ENCODE measurements around the gene UBFD1. TPM values are rescaled to one million over a fixed set of nuclear protein-coding genes. Genes with fewer than 3 reads are reported as not detected.

The UBFD1 gene
- total and polyA plus RNA-seq, 10 of the 15 experiments (the other 5 are each of a cell fraction or from before 2014, with no cell fraction given): 7.3 to 48.5 (median 32.1) TPM

- H3K4me2 ChIP-seq (ENCODE audit: control insufficient read depth, insufficient read depth): peak overlapping the region; percentile 15
- no peak overlapping the region for H2AFZ ChIP-seq (ENCODE audit: control insufficient read depth, low read depth, low read length)
- in situ Hi-C loops (cut with MboI) (no loop called here), intact Hi-C loops (cut with micrococcal nuclease; ENCODE audit: unreplicated experiment) (no loop called here)
- H3K9me3 ChIP-seq (replicated peaks; ENCODE audit: control insufficient read depth, insufficient read depth, low read length): no peaks in the 10 kb centered on the region
- ATAC-seq (peak; percentile 77), DNase-seq (ENCODE audit: low read depth, low spot score) (no peak), FAIRE-seq (peak; percentile 27)
- RAD21 ChIA-PET (ENCODE audit: unreplicated experiment): interaction anchor here (1.3 to 2.5 kb wide), 3 partner anchors 10 to 14 kb away, joined by 4 to 7 read pairs (median 5); no protein-coding TSS in a partner anchor
- TF ChIP-seq IKZF1 (conservative IDR thresholded peaks at IDR 0.05) (0 out of 2 replicates have a peak, but pooled peaks have one; percentile 18), SMAD1 (IDR thresholded peaks at IDR 0.05; ENCODE audit: low read depth, partially characterized antibody) (peak; percentile 96), RB1 (IDR thresholded peaks at IDR 0.05; ENCODE audit: borderline replicate concordance) (no peak), SPI1 (IDR thresholded peaks at IDR 0.05; ENCODE audit: borderline replicate concordance, insufficient read depth, low read depth, low read length) (peak; percentile 32; the same call in 1 of the 2 replicates), TCF12 (IDR thresholded peaks at IDR 0.05; ENCODE audit: low read depth, low read length) (0 out of 2 replicates have a peak, but pooled peaks have one; percentile 22), ZNF687 (IDR thresholded peaks at IDR 0.05) (no peak), SKIL (IDR thresholded peaks at IDR 0.05; ENCODE audit: low read depth, poor library complexity, severe bottlenecking) (peak; percentile 89), EED (IDR thresholded peaks at IDR 0.05; ENCODE audit: low read depth) (peak; percentile 42), HDAC2 (IDR thresholded peaks at IDR 0.05) (no peak), PKNOX1 (IDR thresholded peaks at IDR 0.05) (peak; percentile 73), IKZF2 (IDR thresholded peaks at IDR 0.05) (peak in 1 of 2 experiments; percentile 52; a peak in 1 of 4 replicates), ETV6 (conservative IDR thresholded peaks at IDR 0.05 in 1 of 2, IDR thresholded peaks at IDR 0.05 in 1 of 2; ENCODE audit: borderline replicate concordance in 1 of 2, low read depth in 1 of 2) (peak in 1 of 2 experiments; percentile 58; a peak in 1 of 4 replicates), NBN (IDR thresholded peaks at IDR 0.05) (no peak), HCFC1 (IDR thresholded peaks at IDR 0.05; ENCODE audit: low read length) (no peak), ATF7 (IDR thresholded peaks at IDR 0.05; ENCODE audit: low read depth) (0 out of 2 replicates have a peak, but pooled peaks have one; percentile 8), LARP7 (IDR thresholded peaks at IDR 0.05) (no peak)
- H3K79me2 ChIP-seq (ENCODE audit: control insufficient read depth, insufficient read depth, low read length): no peaks in the 10 kb centered on the region
- no peaks in the 10 kb centered on the region for H4K20me1 ChIP-seq (ENCODE audit: control insufficient read depth, insufficient read depth)
- BruUV-seq (replicated peaks): no TSS peak
- CTCF ChIA-PET: interaction anchor here (1.2 to 1.4 kb wide), 3 partner anchors 11 to 78 kb away, joined by 3 to 4 read pairs (median 3); no protein-coding TSS in a partner anchor
- POLR2A ChIA-PET: interaction anchor here (0.5 to 1.7 kb wide), 4 partner anchors 9 to 59 kb away, joined by 3 to 6 read pairs (median 4); partner anchors contain the start of gene GGA2
- H3K9ac ChIP-seq (ENCODE audit: control insufficient read depth, insufficient read depth, low read length): no peak overlapping the region
- no peaks in the 10 kb centered on the region for H3K27me3 ChIP-seq (replicated peaks in 1 of 2; ENCODE audit: control insufficient read depth in 2 of 2, insufficient read depth in 2 of 2, low read length in 1 of 2)
- WGBS (ENCODE audit: insufficient coverage, insufficient replicate concordance, low lambda C conversion rate, missing lambda C conversion rate): 35% methylated on average over 3 of the region's 3 CpGs
- SMC1A ChIA-PET (ENCODE audit: uncharacterized antibody, unreplicated experiment): interaction anchor here (0.7 to 6.8 kb wide), 4 partner anchors 12 to 84 kb away, joined by 3 to 48 read pairs (median 4); no protein-coding TSS in a partner anchor
- H3K4me1 ChIP-seq (ENCODE audit: control insufficient read depth, insufficient read depth, low read length): peaks cover 33% of the 10 kb centered on the region
- peaks cover 4 to 13% of the 10 kb centered on the region in 2 experiments for H3K36me3 ChIP-seq (ENCODE audit: control insufficient read depth in 2 of 2, insufficient read depth in 2 of 2, low read length in 1 of 2)
- H3K4me3 ChIP-seq: no peak overlapping the region
- peak overlapping the region; percentile 71 for H3K27ac ChIP-seq (ENCODE audit: control insufficient read depth, insufficient read depth)
These were observed 39.1 kb upstream of the UBFD1 start for GRCh38 chr16:23518435-23518891.
